H7 (cell line): ENCODE data around the gene FAM32A. TPM values are rescaled to one million over a fixed set of nuclear protein-coding genes. Genes with fewer than 3 reads are reported as not detected.

Experiments
- DNase-seq: peaks from one replicate; pipeline ENCODE4 v3.0.0; 2012
- H3K27me3 ChIP-seq: 2 replicates; pipeline ENCODE4 v1.6.0; 2011; ENCODE audit warnings: mild to moderate bottlenecking, low read length; ENCODE audit not compliant: control insufficient read depth, insufficient read depth
- H3K36me3 ChIP-seq: replicated peaks from 2 replicates; pipeline ENCODE4 v1.5.1; 2011; ENCODE audit warnings: low read length; ENCODE audit not compliant: control insufficient read depth, insufficient read depth
- H3K4me3 ChIP-seq: 2 replicates; pipeline ENCODE4 v1.5.1; 2011; ENCODE audit warnings: low read depth, mild to moderate bottlenecking, control low read depth, low read length, moderate library complexity; ENCODE audit not compliant: insufficient read depth
- total RNA-seq: library from RNA; depleted of rRNA; stranded (reverse); fragments of >200 nt; shearing (Covaris generic); gene quantifications from 2 replicates; pipeline ENCODE4 v1.2.3, GENCODE V29; 2014; rRNA removed

Gene FAM32A
- total RNA-seq: 91.8 and 96.9 TPM in 2 replicates

DNA sequence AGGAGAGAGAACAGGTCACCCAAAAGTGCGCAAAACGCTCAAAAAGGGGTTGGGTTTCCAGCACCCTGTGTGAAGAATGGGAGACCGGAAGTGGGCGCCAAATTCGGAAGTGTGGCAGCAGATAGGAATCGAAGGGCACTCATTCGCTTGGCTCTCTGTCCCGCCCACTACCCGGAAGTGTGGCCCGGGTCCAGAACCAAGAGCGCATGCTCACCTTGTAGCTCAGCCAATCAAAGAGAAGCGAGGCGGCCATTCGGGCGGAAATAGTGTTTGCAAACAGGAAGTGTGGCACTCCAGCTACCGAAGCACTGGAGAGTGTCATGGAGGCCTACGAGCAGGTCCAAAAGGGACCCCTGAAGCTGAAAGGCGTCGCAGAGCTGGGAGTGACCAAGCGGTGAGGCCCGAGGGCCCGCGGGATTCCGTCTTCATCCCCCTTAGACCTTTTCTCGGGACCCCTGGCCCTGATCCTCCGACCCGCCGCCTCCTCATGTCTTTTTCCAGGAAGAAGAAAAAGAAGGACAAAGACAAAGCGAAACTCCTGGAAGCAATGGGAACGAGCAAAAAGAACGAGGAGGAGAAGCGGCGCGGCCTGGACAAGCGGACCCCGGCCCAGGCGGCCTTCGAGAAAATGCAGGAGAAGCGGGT lies at the start of gene FAM32A:
TSS of gene FAM32A (plus strand) at position 288 of the 645 bp plus-strand sequence. CDS start at position 321, 33 bp downstream.
- DNase-seq: peak; percentile 100
- peak within 1 kb of the TSS; percentile 89 for H3K4me3 ChIP-seq
- H3K36me3 ChIP-seq: peaks cover 13% of the 10 kb centered on the region
- no peaks in the 10 kb centered on the region for H3K27me3 ChIP-seq

DNA sequence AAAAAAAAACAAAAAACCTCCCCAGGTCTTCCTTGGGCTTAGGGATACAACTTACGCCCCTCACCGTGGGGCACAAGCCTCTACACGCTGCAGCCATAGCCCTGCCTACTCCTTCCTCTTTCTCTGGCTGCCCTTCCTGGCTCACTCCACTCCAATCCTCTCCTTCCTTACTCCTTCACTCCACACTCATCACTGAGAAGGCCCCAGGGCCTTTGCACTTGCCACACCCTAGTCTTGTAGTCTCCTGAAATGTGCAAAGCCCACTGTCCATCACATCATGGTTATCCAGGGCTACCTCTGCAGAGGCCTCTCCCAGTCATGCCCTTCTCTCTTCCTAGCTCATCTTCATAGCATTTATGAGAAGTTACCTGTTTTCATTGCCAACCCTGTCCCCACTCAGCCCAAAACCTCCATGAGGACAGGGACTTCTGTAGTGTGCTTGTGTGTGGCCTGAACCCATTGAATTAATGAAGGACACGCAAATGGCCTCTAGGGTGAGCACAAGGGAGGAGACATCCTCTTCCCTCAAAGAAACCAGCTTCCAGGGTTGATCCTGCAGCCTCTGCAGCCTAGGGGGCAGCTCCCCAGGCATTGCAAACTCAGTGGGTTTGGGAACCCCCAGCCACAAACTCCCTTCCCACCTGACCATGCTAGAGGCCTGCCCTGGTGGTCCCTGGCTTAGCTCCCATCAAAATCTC lies 49.6 kb upstream of the FAM32A start:
- Histone ChIP-seq H3K36me3 (peaks cover 10% of the 10 kb centered on the region), H3K4me3 (no peak overlapping the region), H3K27me3 (no peaks in the 10 kb centered on the region)
- DNase-seq: no peak

DNA sequence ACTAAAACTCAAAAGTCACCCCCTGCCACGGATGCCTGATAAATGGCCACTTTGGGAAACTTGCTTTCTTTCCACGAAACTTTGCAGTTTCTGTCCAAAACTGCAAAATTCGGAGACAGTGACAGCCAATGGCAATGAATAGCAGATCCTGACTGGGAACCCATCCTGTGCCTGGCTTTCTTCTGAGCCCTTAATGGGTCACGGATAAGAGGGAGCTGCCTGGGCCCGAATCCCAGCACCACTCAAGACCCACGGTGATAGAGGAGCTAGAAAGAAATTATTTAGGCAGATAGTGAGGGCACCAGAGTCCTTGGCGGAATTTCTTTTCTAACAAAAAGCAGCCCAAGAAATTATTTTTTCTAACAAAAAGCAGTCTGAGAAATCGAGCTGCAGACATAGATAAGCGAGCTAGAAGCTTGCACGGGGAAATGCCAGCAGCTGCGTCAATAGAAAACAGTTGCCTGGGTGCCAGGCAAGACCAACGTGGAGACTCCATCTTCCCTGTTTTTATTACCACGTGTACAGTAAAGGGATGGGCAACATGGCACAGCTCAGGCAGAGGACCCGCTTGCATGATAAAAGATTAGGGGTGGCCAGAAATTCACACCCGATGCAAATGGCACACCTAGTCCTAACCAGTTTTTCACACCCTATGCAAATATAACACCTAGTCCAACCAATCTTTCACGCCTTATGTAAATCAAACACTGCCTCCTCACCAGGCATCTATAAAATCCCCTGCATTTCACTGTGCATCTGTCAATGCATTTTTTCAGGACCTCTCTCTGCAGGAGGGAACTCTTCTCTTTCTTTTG lies 48.8 kb upstream of the FAM32A start:
- DNase-seq: no peak
- Histone ChIP-seq H3K36me3 (peaks cover 10% of the 10 kb centered on the region), H3K4me3 (no peak overlapping the region), H3K27me3 (no peaks in the 10 kb centered on the region)

DNA sequence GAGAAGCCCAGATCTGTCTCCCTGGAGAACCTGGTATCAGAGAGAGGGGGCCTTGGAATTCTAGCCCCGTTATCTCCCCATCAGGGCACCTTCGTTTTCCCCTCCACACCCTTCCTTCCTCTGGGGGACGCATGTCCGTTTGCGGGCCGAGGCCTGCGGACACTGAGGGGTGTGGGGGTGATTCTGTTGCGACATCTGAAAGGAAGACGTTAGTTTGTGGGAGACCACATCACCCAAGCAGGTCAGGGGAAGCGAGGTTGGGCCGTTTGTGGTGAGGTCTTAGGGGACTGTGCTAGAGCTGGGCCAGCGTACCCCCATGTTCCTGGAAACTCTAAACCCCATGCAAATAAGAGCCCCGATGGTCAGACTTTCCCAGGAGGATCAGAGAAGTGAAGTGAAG lies 45.5 kb upstream of the FAM32A start:
- Histone ChIP-seq H3K27me3 (no peaks in the 10 kb centered on the region), H3K4me3 (no peak overlapping the region), H3K36me3 (no peaks in the 10 kb centered on the region)
- no peak for DNase-seq

DNA sequence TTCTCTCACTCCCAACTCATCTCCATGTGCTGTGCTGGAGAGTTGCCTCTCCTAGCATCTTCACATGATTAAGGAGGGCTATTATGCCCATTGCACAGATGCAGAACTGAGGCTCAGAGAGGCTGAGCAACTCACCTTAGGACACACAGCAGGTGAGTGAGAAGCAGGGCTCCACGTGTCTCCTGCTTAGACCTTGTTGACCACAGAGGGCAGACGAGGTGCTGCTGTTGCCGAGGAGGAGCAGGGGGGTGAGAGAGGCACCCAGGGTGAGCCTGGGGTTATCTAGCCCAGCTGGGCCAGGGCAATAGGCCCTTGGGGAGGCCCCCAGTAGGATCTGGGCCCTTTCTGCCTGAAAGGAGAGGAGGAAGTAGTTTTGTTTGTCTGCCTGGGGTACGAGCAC lies 44.2 kb upstream of the FAM32A start:
- DNase-seq: no peak
- no peak overlapping the region for H3K4me3 ChIP-seq
- H3K27me3 ChIP-seq: no peaks in the 10 kb centered on the region

DNA sequence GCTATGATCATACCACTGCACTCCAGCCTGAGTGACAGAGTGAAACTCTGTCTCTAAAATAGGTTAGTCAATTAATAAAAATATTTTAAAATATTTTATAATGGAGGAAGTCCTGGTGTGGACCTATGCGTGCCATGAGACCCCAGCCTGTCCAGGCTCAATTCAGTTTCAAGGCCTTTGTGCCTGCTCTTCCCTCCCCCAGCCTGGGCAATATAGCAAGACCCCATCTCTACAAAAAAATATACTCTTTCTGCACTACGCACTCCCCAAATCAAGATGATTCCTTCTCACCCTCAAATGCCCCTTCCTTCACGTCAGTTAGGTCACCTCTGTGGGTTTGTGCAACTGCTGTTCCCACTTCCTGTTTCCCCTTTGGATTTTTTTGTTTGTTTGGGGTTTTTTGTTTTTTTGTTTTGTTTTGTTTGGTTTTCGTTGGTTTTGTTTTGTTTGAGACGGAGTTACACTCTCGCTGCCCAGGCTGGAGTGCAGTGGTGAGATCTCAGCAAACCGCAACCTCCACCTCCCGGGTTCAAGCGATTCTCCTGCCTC lies 43.1 kb upstream of the FAM32A start:
- Histone ChIP-seq H3K36me3 (no peaks in the 10 kb centered on the region), H3K27me3 (no peaks in the 10 kb centered on the region), H3K4me3 (no peak overlapping the region)
- no peak for DNase-seq

More for the DNA sequence above, 44.2 kb upstream of the FAM32A start:
- no peaks in the 10 kb centered on the region for H3K36me3 ChIP-seq

DNA sequence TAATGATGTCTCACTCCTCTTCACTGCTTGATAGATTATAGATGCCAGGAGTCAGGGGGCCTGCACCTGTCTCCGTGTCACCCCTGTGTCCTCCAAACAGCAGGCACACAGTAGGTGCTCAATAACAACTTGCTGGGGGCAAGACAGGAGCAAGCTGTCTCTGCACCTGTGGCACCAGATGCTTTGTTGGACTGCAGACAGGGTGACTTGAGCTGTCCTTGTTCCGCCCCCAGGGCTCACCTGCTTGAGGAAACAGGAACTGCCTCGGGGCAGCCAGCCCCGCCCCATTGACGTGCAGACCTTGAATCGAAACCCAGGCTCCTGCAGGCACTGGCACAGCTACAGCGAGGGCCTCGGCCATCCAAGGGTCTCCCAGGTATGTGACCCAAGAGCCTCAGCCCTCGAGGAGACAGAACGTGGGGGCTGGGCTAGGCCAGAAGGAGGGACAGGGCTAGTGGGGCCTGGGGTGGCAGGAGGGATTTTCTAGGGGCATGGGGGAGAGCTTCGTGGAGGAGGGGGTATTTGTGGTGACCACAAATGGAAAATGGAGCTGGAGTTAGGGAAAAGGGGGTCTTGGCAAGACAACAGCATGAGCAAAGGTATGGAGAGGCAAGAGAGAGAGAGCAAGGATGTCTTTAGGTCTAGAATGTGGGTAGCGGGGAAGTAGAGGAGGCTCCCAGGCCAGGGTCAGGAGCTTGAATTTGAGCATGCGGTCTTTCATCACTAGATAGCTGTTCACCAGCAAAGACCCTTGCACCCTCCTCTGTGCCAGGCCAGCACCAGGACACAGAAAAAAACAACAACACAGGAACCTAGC lies 41.6 kb upstream of the FAM32A start, which contains the start of gene HSH2D:
TSS of gene HSH2D (plus strand) at position 287 of the 817 bp plus-strand sequence. CDS start 5,066 bp downstream, outside the sequence.
- H3K36me3 ChIP-seq: no peaks in the 10 kb centered on the region
- peak; percentile 82 for DNase-seq
- no peak within 1 kb of the TSS; the same call in 1 of the 2 replicates for H3K4me3 ChIP-seq

DNA sequence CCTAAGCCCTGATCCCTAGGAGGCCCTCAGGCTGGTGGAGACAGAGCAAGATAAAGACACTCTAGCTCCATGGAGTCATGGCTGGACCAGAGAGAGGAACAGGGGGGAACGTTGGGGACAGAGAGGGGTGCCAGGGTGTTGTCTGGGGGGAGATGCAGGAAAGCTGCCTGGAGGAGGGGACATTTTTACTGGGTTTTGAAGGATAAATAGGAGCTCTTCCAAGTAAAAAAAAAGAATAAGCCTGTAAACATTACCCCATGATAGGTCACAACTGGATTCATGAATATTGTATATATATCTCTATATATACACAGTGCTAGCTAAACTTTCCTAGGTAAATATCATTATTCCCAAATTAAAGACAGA lies 41.0 kb upstream of the FAM32A start:
- Histone ChIP-seq H3K36me3 (no peaks in the 10 kb centered on the region), H3K27me3 (no peaks in the 10 kb centered on the region), H3K4me3 (no peak overlapping the region)
- no peak for DNase-seq

More for the DNA sequence above, 41.6 kb upstream of the FAM32A start, which contains the start of gene HSH2D:
- no peaks in the 10 kb centered on the region for H3K27me3 ChIP-seq

DNA sequence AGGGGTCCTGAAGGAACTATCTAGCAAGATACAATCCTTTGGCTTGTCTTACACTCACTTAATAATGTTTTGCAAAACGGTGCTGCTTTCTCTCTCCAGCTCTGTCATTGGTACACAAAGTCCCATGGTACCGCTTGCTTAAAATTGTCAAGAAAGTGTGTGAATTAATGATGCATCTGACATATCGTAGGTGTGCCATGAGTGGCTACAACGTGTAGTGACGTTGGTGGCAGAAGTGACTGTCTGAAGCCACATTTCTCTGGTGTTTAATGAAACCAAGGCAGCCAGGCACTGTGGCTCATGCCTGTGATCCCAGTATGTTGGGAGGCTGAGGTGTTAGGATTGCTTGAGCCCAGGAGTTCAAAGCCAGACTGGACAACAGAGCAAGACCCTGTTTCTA lies 39.1 kb upstream of the FAM32A start:
- no peaks in the 10 kb centered on the region for H3K27me3 ChIP-seq
- H3K36me3 ChIP-seq: no peaks in the 10 kb centered on the region
- DNase-seq: no peak
- no peak overlapping the region for H3K4me3 ChIP-seq

DNA sequence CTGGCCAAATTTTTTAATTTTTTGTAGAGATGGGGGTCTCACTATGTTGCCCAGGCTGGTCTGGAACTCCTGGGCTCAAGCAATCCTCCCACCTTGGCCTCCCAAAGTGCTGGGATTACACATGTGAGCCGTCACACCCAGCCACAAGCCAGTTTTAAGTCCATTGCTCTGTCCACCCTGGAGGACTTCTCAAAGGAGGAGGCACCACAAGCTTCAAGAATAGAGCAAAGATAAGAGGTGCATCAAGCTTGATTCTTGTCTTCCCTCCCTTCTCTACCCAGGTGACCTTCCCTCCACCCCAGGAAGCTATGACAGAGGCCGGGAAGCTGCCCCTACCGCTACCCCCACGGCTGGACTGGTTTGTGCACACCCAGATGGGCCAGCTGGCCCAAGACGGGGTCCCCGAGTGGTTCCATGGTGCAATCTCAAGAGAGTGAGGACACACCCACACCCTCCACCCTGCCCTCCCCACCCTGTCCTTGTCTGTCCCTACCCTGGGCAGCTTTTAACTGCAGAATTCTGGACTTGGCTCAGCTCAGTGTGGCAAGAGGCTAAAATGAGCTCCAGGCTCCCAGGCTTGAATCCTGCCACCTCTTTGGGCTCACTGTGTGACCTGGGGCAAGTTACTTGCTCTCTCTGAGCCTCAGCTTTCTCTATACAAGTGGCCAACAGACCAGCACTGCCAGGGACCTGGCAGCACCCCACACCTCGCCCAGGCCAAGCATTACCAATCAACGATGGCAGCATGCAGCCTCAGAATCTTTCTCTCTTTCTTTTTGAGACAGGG lies 36.6 kb upstream of the FAM32A start:
- no peak for DNase-seq
- Histone ChIP-seq H3K4me3 (no peak overlapping the region), H3K36me3 (no peaks in the 10 kb centered on the region), H3K27me3 (no peaks in the 10 kb centered on the region)

DNA sequence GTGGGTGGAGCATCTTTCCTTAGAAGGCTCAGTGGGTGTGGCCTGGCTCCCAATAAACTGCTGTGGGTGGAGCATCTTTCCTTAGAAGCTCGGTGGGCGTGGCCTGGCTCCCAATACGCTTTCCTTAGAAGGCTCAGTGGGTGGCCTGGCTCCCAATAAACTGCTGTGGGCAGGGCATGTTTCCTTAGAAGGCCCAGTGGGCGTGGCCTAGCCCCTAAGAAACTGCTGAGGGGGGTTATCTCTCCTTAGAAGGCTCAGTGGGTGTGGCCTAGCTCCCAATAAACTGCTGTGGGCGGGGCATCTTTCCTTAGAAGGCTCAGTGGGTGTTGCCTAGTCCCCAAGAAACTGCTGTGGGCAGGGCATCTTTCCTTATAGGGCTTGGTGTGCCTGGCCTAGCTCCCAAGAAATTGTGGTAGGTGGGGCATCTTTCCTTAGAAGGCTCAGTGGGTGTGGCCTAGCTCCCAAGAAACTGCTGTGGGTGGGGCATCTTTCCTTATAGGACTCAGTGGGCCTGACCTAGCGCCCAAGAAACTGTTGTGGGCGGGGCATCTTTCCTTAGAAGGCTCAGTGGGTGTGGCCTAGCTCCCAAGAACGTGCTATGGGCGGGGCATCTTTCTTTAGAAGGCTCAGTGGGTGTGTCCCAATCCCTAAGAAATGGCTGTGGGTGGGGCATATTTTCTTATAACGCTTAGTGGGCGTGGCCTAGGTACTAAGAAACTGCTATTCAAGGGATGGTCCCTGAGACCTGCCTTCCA lies 31.5 kb upstream of the FAM32A start:
- no peak overlapping the region for H3K4me3 ChIP-seq
- peak; percentile 49 for DNase-seq
- no peaks in the 10 kb centered on the region for H3K27me3 ChIP-seq
- H3K36me3 ChIP-seq: no peaks in the 10 kb centered on the region

DNA sequence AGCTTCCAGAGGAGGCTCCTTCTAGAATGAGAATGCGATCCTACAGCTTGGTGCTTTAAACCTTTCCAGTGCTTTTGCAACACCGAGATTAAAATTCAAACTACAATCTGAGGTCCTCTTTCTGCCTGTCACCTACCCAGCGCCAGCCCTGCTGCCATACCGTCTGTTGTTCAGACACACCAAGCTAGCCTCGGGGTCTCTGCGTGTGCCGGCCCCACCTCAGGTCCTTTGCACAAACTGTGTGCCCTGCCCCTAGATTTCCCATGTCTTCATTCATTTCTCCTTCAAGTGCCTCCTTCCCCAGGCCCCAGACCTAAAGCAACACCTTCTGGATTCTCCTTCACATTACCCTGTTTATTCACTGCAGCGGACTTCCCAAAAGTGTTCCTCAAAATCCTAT lies 30.7 kb upstream of the FAM32A start:
- H3K27me3 ChIP-seq: no peaks in the 10 kb centered on the region
- peak; percentile 3 for DNase-seq
- H3K36me3 ChIP-seq: no peaks in the 10 kb centered on the region
- no peak overlapping the region for H3K4me3 ChIP-seq

DNA sequence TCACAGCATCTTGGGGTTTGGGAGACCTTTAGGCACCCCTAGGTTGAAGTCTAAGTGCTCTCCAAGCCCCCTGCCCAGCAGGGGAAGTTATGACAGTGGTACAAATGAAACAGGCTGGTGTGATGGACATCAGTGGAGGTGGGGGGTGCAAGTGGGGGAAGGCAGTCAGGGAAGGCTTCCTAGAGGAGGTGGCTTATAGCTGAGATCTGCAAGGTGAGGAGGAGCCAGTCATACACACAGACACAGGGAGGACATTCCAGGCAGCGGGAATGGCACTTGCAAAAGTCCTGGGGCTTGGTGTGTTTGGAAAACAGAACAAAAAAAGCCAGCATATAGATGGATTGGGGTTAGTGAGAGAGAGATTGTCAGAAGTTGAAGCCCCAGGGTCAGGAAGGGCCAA lies 30.1 kb upstream of the FAM32A start:
- DNase-seq: no peak
- Histone ChIP-seq H3K27me3 (no peaks in the 10 kb centered on the region), H3K4me3 (no peak overlapping the region), H3K36me3 (no peaks in the 10 kb centered on the region)
